Spleen (tissue), 11 donors: Measurements from ENCODE around the gene B3GNT9. TPM values are rescaled to one million over a fixed set of nuclear protein-coding genes. Genes with fewer than 3 reads are reported as not detected.

Experiments
- DNase-seq: peaks from one replicate; pipeline ENCODE4 v3.0.0-alpha.2; 2020
- H3K27ac ChIP-seq, 8 donors: fragments of 200-600 bp; sonication (generic) in 7 of 8; 1 replicate in 4 of 8; 2 replicates in 4 of 8; pipeline versions ENCODE4 v1.5.0 to v1.8.0; 2016 to 2021; ENCODE audit warnings: inconsistent platforms in 4 of 8, mild to moderate bottlenecking in 4 of 8, moderate library complexity in 1 of 8
- H3K27me3 ChIP-seq, 7 donors: fragments of 200-600 bp; sonication (generic) in 6 of 7; replicated peaks in 1 of 7; 1 replicate in 4 of 7; 2 replicates in 3 of 7; pipeline versions ENCODE4 v1.5.0 to v1.8.0; 2016 to 2021; ENCODE audit warnings: inconsistent platforms in 3 of 7, mild to moderate bottlenecking in 1 of 7
- H3K36me3 ChIP-seq, 6 donors: fragments of 200-600 bp; sonication (generic) in 5 of 6; 1 replicate in 4 of 6; 2 replicates in 2 of 6; pipeline versions ENCODE4 v1.5.0 to v1.8.0; 2016 to 2021; ENCODE audit warnings: inconsistent platforms in 2 of 6
- H3K4me1 ChIP-seq, 6 donors: fragments of 200-600 bp; sonication (generic) in 5 of 6; 1 replicate in 3 of 6; 2 replicates in 3 of 6; pipeline versions ENCODE4 v1.5.0 to v1.8.0; 2016 to 2021; ENCODE audit warnings: inconsistent platforms in 3 of 6
- H3K4me3 ChIP-seq, 8 donors: fragments of 200-600 bp; sonication (generic) in 7 of 8; 1 replicate in 4 of 8; 2 replicates in 4 of 8; pipeline versions ENCODE4 v1.5.0 to v1.8.0; 2016 to 2021; ENCODE audit warnings: inconsistent platforms in 4 of 8, mild to moderate bottlenecking in 4 of 8, moderate library complexity in 2 of 8
- H3K9me3 ChIP-seq, 8 donors: fragments of 200-600 bp; sonication (generic) in 7 of 8; 1 replicate in 4 of 8; 2 replicates in 4 of 8; pipeline versions ENCODE4 v1.5.0 to v1.8.0; 2016 to 2021; ENCODE audit warnings: inconsistent platforms in 4 of 8
- CTCF ChIP-seq, 11 experiments: fragments of 200-600 bp in 7 of 11; fragments of 450-650 bp in 4 of 11; sonication (generic) in 4 of 11; IDR thresholded peaks in 8 of 11; conservative IDR thresholded peaks in 3 of 11; 1 replicate in 7 of 11; 2 replicates in 4 of 11; pipeline versions ENCODE4 v1.4.0 to v1.8.0; 2016 to 2021; ENCODE audit warnings: antibody characterized with exemption in 11 of 11, inconsistent platforms in 4 of 11, mild to moderate bottlenecking in 1 of 11
- POLR2A ChIP-seq, 3 donors: fragments of 450-650 bp; IDR thresholded peaks; one replicate each; pipeline ENCODE4 v1.5.1; 2017; ENCODE audit warnings: antibody characterized with exemption in 3 of 3, mild to moderate bottlenecking in 1 of 3
- POLR2AphosphoS5 ChIP-seq, 3 donors: sonication (generic); formaldehyde crosslinking; IDR thresholded peaks; one replicate each; pipeline ENCODE4 v1.5.1; 2017; ENCODE audit warnings: antibody characterized with exemption in 3 of 3
- WGBS, 5 donors: extraction: QIAGEN DNeasy Blood & Tissue Kit in 3 of 5; methylation state at CpG; one replicate each; pipeline versions ENCODE4 v1.1.5 to v1.1.7; 2013 to 2018; 5-methylcytosine and 5-hydroxymethylcytosine counted together
- intact Hi-C: fragments of 100-400 bp; cut with DNase I; formaldehyde crosslinking; loops from one replicate; pipeline ENCODE4 v1.15.0; 2023; ENCODE audit warnings: low total_unique reads
- polyA plus RNA-seq, 3 donors: library from polyadenylated mRNA; stranded (reverse); fragments of 200-250 nt; gene quantifications; one replicate each; pipeline ENCODE4 v1.2.1, GENCODE V29; 2013
- total RNA-seq, 7 donors: library from RNA; depleted of rRNA in 3 of 7; stranded (reverse); fragments of >200 nt in 3 of 7; fragmentation: NEBNext Ultra II Directional in 4 of 7; extraction: Animal tissue kit (Norgen Biotek cat#: 25700) in 4 of 7; gene quantifications; one replicate each; pipeline versions ENCODE4 v1.1.0 to v1.2.1, GENCODE V29; 2016 to 2021
- donor health status: healthy with polysubstance abuse.
- donor health status: DM: no; HTN: no; CAD: no; lungs with moderate emphysema.
- donor health status: DM: no; HTN: no; CAD: no.
- donor health status: Bipolar disorder and iron deficiency.
- donor health status: healthy.
- donor health status: DM: no; HTN: no; CAD: no.
- donor health status: DM: yes; HTN: yes; CAD: no.

Gene B3GNT9
- total and polyA plus RNA-seq, 10 donors: 2.0 to 15.3 (median 7.6) TPM

- H3K36me3 ChIP-seq: no peaks in the 10 kb centered on the region
- peaks cover 41 to 78% (median 67%) of the 10 kb centered on the region in 6 donors for H3K4me1 ChIP-seq
- H3K4me3 ChIP-seq: peak overlapping the region; percentile 14 to 67 (median 36)
- no peak overlapping the region for H3K27ac ChIP-seq
- WGBS, 5 donors: 2 to 6% (median 2%) methylated on average over 6 to 99 of the region's 99 CpGs
- intact Hi-C loops: no loop called here
- peak; percentile 78 for DNase-seq
- no peaks in the 10 kb centered on the region for H3K9me3 ChIP-seq
- TF ChIP-seq POLR2A (IDR thresholded peaks at IDR 0.05): no peak
- peak in 2 of 3 donors; percentile 53 to 59 for TF ChIP-seq POLR2AphosphoS5 (IDR thresholded peaks at IDR 0.05)
- TF ChIP-seq CTCF (IDR thresholded peaks at IDR 0.05 in 8 of 11, conservative IDR thresholded peaks at IDR 0.05 in 3 of 11): no peak
- H3K27me3 ChIP-seq: peaks cover 4 to 76% (median 61%) of the 10 kb centered on the region in 7 donors
Measured at GRCh38 chr16:67163164-67163998, 12.6 kb upstream of the B3GNT9 start.

- Histone ChIP-seq H3K36me3 (no peaks in the 10 kb centered on the region), H3K9me3 (no peaks in the 10 kb centered on the region), H3K27me3 (peaks cover 4 to 69% (median 60%) of the 10 kb centered on the region in 7 donors), H3K27ac (no peak overlapping the region), H3K4me1 (peaks cover 48 to 86% (median 75%) of the 10 kb centered on the region in 6 donors), H3K4me3 (peak overlapping the region in 7 of 8 donors; percentile 27 to 67 (median 36))
- TF ChIP-seq POLR2A (IDR thresholded peaks at IDR 0.05) (no peak), CTCF (IDR thresholded peaks at IDR 0.05 in 8 of 11, conservative IDR thresholded peaks at IDR 0.05 in 3 of 11) (no peak), POLR2AphosphoS5 (IDR thresholded peaks at IDR 0.05) (no peak)
- intact Hi-C loops: no loop called here
- WGBS, 5 donors: 8 to 19% (median 11%) methylated on average over 10 to 44 of the region's 44 CpGs
- peak; percentile 78 for DNase-seq
Measured at GRCh38 chr16:67162506-67163163, 11.8 kb upstream of the B3GNT9 start.

GRCh38 chr16:67161595-67162058 is 10.8 kb upstream of the B3GNT9 start:
- Histone ChIP-seq H3K36me3 (no peaks in the 10 kb centered on the region), H3K9me3 (no peaks in the 10 kb centered on the region), H3K27ac (peak overlapping the region in 1 of 8 donors; percentile 95), H3K4me3 (peak overlapping the region in 5 of 8 donors; percentile 83 to 95 (median 94)), H3K27me3 (peaks cover 4 to 59% (median 51%) of the 10 kb centered on the region in 7 donors), H3K4me1 (peaks cover 48 to 96% (median 79%) of the 10 kb centered on the region in 6 donors)
- DNase-seq: peak; percentile 85
- 46 to 66% (median 55%) methylated on average over 23 to 25 of the region's 25 CpGs for WGBS, 5 donors
- intact Hi-C loops: no loop called here
- TF ChIP-seq POLR2AphosphoS5 (IDR thresholded peaks at IDR 0.05) (peak in 2 of 3 donors; percentile 6 to 19), CTCF (IDR thresholded peaks at IDR 0.05 in 8 of 11, conservative IDR thresholded peaks at IDR 0.05 in 3 of 11) (no peak), POLR2A (IDR thresholded peaks at IDR 0.05) (no peak)
